Measurements from ENCODE around the gene MRTFA.

MRTFA gene

DNA sequence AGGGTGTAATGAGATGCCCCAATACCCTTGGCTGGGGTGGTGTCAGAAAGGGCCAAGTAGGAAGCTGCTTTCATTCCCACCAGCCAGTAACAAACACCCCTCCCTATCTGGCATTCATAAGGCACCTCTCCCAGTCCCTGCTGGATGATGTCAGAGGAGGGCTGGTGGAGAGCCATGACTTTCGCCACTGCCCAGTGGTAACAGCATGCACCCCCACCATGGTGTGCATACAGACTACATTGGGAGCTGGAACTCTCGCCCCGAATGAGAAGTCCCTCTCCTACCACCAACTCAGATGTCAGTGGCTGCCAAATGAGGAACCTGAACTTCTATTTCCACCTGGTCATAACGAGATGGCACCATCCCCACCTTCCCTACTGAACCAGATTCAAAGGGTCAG lies 192.8 kb downstream of the MRTFA start:
- Histone ChIP-seq H3K9me3 (no peaks in the 10 kb centered on the region), H3K36me3 (peaks cover 27% of the 10 kb centered on the region), H3K4me1 (ENCODE audit: control insufficient read depth in 1 of 2, insufficient read depth in 1 of 2, low read depth in 1 of 2, low read length in 1 of 2) (peaks cover 98 to 100% of the 10 kb centered on the region in 2 experiments), H3K27me3 (no peaks in the 10 kb centered on the region), H3K27ac (peak overlapping the region; percentile 83), H3K4me3 (ENCODE audit: low read depth in 1 of 2, low read length in 1 of 2) (peak overlapping the region; percentile 19 to 26)
- TF ChIP-seq, protein P1, sequence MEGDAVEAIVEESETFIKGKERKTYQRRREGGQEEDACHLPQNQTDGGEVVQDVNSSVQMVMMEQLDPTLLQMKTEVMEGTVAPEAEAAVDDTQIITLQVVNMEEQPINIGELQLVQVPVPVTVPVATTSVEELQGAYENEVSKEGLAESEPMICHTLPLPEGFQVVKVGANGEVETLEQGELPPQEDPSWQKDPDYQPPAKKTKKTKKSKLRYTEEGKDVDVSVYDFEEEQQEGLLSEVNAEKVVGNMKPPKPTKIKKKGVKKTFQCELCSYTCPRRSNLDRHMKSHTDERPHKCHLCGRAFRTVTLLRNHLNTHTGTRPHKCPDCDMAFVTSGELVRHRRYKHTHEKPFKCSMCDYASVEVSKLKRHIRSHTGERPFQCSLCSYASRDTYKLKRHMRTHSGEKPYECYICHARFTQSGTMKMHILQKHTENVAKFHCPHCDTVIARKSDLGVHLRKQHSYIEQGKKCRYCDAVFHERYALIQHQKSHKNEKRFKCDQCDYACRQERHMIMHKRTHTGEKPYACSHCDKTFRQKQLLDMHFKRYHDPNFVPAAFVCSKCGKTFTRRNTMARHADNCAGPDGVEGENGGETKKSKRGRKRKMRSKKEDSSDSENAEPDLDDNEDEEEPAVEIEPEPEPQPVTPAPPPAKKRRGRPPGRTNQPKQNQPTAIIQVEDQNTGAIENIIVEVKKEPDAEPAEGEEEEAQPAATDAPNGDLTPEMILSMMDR (IDR thresholded peaks at IDR 0.05) = no peak

DNA sequence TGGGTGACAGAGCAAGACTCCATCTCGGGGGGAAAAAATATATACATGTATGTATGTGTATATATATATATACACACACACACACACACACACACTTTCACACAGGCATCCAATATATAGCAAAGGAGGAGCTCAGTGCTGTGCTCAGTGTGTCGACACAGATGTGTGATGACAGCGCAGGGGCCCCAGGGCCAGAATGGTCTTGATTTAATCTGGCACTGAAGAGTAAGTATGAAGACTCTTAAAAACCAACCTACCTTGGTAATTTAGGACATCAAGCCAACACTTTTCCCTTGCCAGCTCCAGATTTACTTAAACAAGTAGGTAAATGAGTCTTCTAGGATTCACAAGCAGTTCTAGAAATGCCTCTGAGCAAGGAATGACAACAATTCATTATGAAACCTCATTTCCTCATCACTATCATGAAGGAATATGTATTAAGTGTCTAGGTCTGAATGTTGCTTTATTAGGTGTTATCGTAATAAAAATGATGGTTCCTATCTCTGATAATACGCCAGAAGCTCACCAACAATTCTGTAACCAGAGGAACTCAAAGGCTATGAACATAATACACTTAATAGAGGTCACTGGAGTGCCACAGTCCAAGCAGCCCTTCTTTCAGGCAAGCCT lies 194.6 kb downstream of the MRTFA start:
- Histone ChIP-seq H3K27ac (peak overlapping the region; percentile 83), H3K4me1 (ENCODE audit: control insufficient read depth in 1 of 2, insufficient read depth in 1 of 2, low read depth in 1 of 2, low read length in 1 of 2) (peaks cover 100% of the 10 kb centered on the region in 2 experiments), H3K9me3 (no peaks in the 10 kb centered on the region), H3K4me3 (ENCODE audit: low read depth in 1 of 2, low read length in 1 of 2) (peak overlapping the region in 1 of 2 experiments; percentile 15), H3K36me3 (peaks cover 23% of the 10 kb centered on the region), H3K27me3 (no peaks in the 10 kb centered on the region)
- TF ChIP-seq, protein P1 (IDR thresholded peaks at IDR 0.05) = no peak

DNA sequence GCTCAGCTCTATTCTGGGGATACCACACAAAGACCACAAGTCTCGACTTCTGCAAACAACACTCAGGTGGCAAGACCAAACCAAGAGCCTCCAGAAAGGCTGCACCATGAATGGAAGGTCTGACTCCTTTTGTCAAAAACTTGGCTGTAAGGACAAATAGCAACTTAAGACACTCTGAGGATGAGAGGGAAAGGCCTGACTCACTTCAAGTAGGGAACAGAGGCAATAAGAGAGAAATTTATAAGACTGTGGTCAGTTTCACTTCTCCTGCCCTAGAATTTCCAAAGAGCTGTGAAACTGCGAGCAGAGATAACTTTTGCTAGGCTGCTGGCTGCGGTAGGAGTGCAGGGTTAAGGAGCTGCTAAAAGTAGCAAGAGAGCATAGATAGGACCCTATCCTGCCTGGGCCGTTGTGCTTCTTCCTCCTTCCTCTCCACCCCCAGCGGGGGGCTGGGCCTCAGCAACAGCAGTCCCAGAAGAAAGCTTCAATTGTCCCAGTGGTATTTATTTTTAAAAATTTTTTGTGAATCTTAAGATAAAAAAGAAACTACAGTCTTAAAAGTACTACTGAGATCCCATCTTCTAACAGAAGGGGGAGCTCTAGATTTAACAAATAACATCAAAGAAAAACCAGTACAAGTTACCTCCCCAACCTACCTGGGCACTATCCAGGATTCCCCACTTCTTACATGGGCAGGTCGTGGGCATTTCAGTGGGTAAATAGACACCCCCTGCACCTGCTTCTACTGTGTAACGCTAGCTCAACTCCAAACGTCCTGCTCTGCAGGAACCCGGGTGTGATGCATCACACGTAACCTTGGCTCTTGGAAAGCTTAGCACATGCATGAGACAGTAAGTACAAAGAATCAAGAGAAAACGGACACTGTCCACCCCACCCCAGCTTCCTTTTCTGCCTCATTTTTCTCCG lies 199.8 kb downstream of the MRTFA start:
- Histone ChIP-seq H3K4me3 (ENCODE audit: low read depth in 1 of 2, low read length in 1 of 2) (peak overlapping the region; percentile 15 to 32), H3K27ac (peak overlapping the region; percentile 83), H3K9me3 (no peaks in the 10 kb centered on the region), H3K4me1 (ENCODE audit: control insufficient read depth in 1 of 2, insufficient read depth in 1 of 2, low read depth in 1 of 2, low read length in 1 of 2) (peaks cover 76 to 81% of the 10 kb centered on the region in 2 experiments), H3K27me3 (no peaks in the 10 kb centered on the region), H3K36me3 (peaks cover 47% of the 10 kb centered on the region)
- TF ChIP-seq, protein P1 (IDR thresholded peaks at IDR 0.05) = peak; percentile 19

DNA sequence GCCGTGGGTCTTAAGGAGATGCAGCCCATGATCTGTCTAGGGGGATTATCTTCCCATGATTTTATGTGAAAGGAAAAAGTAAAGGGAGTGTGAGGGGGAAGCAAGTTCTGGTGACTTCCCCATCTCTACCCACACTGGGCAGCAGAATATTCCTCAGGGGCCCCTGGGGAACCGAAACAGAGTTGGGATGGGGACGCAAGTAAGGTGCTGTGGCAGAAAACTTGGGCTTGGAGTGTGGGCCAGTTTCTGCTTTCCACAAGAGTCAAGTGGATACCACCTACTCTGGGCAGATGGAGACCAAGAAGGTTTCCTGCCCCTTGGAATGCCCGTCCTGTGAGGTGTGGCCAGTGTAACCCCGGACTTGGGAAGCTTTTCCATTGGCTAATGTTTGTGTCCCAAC lies 201.8 kb downstream of the MRTFA start:
- H3K27me3 ChIP-seq = no peaks in the 10 kb centered on the region
- no peak overlapping the region for H3K4me3 ChIP-seq (ENCODE audit: low read depth in 1 of 2, low read length in 1 of 2)
- peak overlapping the region; percentile 83 for H3K27ac ChIP-seq
- H3K36me3 ChIP-seq = peaks cover 48% of the 10 kb centered on the region
- no peaks in the 10 kb centered on the region for H3K9me3 ChIP-seq
- TF ChIP-seq, protein P1 (IDR thresholded peaks at IDR 0.05) = no peak
- peaks cover 55 to 60% of the 10 kb centered on the region in 2 experiments for H3K4me1 ChIP-seq (ENCODE audit: control insufficient read depth in 1 of 2, insufficient read depth in 1 of 2, low read depth in 1 of 2, low read length in 1 of 2)

DNA sequence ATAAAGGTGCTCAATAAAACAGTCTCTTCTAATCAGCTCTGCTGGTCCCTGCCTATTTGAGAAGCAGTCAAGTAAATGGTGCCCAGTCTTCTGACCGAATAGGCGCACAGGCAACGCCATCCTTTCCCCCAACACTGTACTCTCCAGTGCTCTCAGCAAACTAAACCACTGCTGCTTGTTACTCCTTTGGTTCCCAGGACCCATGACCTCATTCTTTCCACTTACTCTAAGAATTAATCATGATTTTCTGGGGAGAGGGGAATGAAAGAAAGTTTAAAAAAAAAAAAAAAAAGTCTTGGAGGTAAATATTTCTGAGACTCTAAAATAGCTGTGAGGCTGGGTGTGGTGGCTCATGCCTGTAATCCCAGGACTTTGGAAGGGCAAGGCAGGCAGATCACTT lies 202.4 kb downstream of the MRTFA start:
- no peaks in the 10 kb centered on the region for H3K9me3 ChIP-seq
- H3K27me3 ChIP-seq = no peaks in the 10 kb centered on the region
- H3K4me1 ChIP-seq (ENCODE audit: control insufficient read depth in 1 of 2, insufficient read depth in 1 of 2, low read depth in 1 of 2, low read length in 1 of 2) = peaks cover 49 to 54% of the 10 kb centered on the region in 2 experiments
- H3K36me3 ChIP-seq = peaks cover 55% of the 10 kb centered on the region
- TF ChIP-seq, protein P1 (IDR thresholded peaks at IDR 0.05) = no peak
- H3K4me3 ChIP-seq (ENCODE audit: low read depth in 1 of 2, low read length in 1 of 2) = no peak overlapping the region
- peak overlapping the region; percentile 83 for H3K27ac ChIP-seq
